T-helper 2 cell treated with Interferon-gamma antibody and Interleukin-4, amounts not matched to agents 5 μg/mL and 100 μg/mL, for 36 hours (primary cell): ENCODE results near the gene ADAMTS13.
"Not testable (repeated sequence)": the region's sequence is repeated elsewhere in the genome, so short reads cannot be mapped to it uniquely, and the experiment has no call there.

Experiments used
- DNase-seq: peaks from one replicate; pipeline ENCODE4 v3.0.0; 2021; ENCODE audit warnings: low spot score
- H3K27ac Mint-ChIP-seq: one replicate; pipeline ENCODE4 v1.8.0; 2021; ENCODE audit warnings: mild to moderate bottlenecking, mixed read lengths
- H3K27me3 Mint-ChIP-seq: one replicate; pipeline ENCODE4 v1.8.0; 2021; ENCODE audit warnings: low read depth, mixed read lengths
- H3K36me3 Mint-ChIP-seq: one replicate; pipeline ENCODE4 v1.8.0; 2021; ENCODE audit warnings: low read depth, mixed read lengths
- H3K4me1 Mint-ChIP-seq: one replicate; pipeline ENCODE4 v1.8.0; 2021; ENCODE audit warnings: low read depth, mixed read lengths
- H3K4me3 Mint-ChIP-seq: one replicate; pipeline ENCODE4 v1.8.0; 2022; ENCODE audit warnings: mild to moderate bottlenecking, moderate library complexity, mixed read lengths
- H3K9me3 Mint-ChIP-seq: one replicate; pipeline ENCODE4 v1.8.0; 2021; ENCODE audit warnings: mixed read lengths

ADAMTS13 gene

DNA sequence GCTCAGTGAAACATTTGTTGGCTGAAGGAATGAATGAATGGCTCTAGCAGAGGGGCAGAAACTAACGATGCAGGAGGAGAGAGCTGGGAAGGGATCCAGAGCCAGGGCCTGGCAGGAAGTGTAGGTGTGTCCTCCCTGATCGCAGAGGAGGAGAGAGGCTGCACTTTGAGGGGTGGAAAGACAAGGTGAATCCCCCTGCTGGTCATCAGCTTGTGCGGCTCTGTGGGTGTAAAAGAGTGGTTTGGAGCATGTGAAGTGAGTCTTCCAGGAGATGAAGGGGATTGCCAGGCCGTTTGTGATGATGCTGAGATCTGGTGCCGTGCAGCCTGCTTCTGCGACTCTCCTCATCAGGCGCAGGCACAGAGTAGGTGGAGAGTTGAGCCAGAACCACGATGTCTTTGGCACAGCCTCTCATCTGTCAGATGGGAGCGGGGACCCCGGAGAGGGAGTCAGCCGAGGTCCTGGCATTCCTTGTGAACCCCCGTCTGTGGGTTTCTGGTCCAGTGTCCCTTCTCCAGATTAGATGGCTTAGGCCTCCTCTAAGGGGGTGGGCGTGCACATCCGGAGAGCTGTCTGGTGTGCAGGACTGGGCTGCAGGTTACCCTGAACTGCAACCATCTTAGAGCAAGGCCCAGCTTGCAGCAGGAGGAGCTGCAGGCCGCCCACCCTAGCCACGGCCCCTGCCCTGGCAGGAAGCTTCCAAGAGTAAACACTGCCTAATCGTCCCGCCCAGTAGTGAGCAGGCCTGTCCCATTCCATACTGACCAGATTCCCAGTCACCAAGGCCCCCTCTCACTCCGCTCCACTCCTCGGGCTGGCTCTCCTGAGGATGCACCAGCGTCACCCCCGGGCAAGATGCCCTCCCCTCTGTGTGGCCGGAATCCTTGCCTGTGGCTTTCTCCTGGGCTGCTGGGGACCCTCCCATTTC, at the start of gene ADAMTS13:
TSS of gene ADAMTS13 (plus strand) at position 753 of the 928 bp plus-strand sequence. CDS start at position 830, 77 bp downstream.
- peak; percentile 59 for DNase-seq
- Mint-ChIP-seq H3K36me3 (peaks cover 6% of the 10 kb centered on the region), H3K27me3 (peaks cover 2% of the 10 kb centered on the region), H3K4me1 (peaks cover 22% of the 10 kb centered on the region), H3K4me3 (no peak within 1 kb of the TSS), H3K27ac (peak within 1 kb of the TSS; percentile 32), H3K9me3 (no peaks in the 10 kb centered on the region)

DNA sequence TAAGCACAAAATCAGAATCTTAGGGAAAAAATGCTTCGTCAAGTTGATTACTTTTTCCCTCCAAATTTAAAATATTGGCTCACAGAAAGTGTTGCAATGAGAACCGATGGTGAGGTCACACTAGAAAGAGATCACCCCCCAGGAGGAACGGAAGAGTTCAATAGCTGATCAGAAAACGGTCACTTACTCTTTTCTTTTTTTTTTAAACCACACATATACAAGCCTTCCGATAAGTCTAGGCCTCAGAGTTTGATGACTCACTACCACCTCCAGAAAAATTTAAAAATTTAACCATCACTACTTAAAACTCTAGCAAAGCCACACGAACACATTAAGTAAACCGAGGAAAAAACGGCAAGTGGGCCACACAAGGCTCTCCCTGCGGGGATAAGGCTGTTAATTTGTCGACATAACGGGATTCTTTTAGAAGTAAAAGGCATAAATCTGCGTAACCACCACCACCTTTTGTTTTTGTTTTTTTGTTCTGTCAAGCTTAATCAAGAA, 47.5 kb upstream of the ADAMTS13 start:
- DNase-seq, result peak; percentile 39

DNA sequence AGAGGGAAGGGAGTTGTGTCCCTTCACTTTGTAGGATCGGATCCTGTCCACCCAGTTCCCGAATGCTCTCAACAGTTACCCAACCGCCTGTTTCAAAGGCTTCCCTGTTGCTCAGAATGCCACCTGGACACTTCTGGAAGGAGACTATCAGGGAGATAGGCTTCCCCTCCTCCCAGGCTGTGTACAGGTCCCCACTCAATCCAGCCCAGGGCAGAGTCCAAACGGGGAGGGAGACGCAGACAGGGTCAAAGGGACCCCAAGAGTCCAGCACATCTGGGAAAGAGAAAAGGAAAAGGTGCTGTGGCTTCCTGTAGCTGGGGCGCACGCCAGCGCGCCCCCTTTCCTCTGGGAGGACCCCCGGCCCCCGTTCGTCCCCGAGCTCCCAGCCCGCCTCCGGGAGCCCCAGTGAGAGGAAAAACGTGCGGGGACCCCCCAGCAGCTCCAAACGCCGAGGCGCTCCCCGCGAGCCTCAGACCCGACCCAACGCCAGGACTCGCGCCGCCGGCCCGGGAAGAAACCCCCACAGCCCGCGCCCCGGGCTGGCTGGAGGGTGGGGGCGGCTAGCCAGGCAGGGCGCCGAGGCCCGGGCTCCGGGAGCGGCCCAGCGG, 46.9 kb upstream of the ADAMTS13 start:
- Mint-ChIP-seq H3K9me3 (no peaks in the 10 kb centered on the region), H3K4me1 (peaks cover 37% of the 10 kb centered on the region), H3K4me3 (peak overlapping the region; percentile 89), H3K27ac (peak overlapping the region; percentile 98), H3K36me3 (peaks cover 38% of the 10 kb centered on the region), H3K27me3 (peaks cover 5% of the 10 kb centered on the region)
- no peak for DNase-seq

More for the DNA sequence above, 47.5 kb upstream of the ADAMTS13 start:
- H3K27me3 Mint-ChIP-seq, result peaks cover 5% of the 10 kb centered on the region
- peaks cover 43% of the 10 kb centered on the region for H3K4me1 Mint-ChIP-seq
- peak overlapping the region; percentile 89 for H3K4me3 Mint-ChIP-seq
- no peaks in the 10 kb centered on the region for H3K9me3 Mint-ChIP-seq
- peak overlapping the region; percentile 98 for H3K27ac Mint-ChIP-seq
- peaks cover 44% of the 10 kb centered on the region for H3K36me3 Mint-ChIP-seq

DNA sequence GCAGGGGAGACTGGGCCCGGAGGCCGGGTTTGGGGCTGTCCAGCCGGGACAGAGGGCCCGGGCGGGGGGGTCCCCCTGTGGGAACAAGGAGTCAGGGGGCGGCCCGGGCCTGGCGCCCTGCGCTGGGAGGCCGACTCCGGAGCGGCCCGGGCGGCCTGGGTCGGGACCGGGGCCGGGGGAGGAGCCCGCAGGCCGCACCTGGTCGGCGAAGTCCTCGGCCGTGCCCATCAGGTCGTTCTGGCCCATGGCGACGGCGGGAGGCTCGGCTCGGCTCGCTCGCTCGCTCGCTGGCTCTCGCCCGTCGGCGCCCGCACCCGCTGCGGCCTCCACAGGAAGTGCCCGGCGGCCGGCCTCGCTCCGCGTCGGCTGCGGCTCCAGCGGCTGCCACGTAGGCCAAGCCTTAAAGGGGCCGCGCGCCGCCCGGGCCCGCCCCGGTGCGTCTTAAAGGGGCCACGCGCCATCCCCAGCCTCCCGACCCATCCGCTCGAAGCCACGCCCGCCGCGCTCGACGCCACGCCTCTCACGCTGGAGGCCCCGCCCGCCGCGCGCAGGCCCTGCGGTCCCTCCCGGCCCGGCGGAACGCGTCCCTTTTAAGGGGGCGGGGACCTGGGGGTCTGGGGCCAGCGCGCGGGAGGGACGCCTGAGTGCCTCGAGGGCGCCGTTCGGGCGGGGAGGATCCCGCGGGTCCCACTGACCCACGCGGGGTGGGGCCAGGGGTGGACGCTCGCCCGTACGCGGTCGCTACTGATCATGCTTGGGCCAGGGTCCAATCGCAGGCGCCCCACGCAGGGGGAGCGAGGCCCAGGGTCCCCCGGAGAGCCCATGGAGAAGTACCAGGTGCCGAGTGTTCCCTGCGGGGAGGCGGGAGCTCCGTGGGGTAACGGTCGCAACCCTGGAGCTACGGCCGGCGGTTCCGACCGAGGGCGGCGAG, 46.2 kb upstream of the ADAMTS13 start, which contains the start of the genes STKLD1 and SURF4:
TSS of gene STKLD1 (plus strand) at position 643 of the 931 bp plus-strand sequence. CDS start at position 751, 108 bp downstream.
TSS of gene SURF4 (minus strand) at position 337 of the 931 bp plus-strand sequence. CDS start at position 246, 91 bp downstream.
- Mint-ChIP-seq H3K36me3 (peaks cover 31% of the 10 kb centered on the region), H3K27ac (peak within 1 kb of the TSS; percentile 98), H3K9me3 (no peaks in the 10 kb centered on the region), H3K4me3 (peak within 1 kb of the TSS; percentile 89), H3K27me3 (peaks cover 5% of the 10 kb centered on the region), H3K4me1 (peaks cover 29% of the 10 kb centered on the region)
- DNase-seq, result peak; percentile 97

DNA sequence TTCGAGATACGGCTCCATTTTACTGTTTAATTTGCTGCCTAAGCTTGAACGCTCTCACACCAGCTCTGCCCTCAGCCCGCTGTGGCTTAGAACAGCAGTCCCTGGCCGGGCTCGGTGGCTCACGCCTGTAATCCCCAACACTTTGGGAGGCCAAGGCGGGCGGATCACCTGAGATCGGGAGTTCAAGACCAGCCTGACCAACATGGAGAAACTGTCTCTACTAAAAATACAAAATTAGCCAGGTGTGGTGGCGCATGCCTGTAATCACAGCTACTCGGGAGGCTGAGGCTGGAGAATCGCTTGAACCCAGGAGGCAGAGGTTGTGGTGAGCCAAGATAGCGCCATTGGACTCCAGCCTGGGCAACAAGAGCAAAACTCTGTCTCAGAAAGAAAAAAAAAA, 44.9 kb upstream of the ADAMTS13 start:
- H3K4me3 Mint-ChIP-seq, result peak overlapping the region; percentile 61
- H3K27ac Mint-ChIP-seq, result not testable (repeated sequence)

DNA sequence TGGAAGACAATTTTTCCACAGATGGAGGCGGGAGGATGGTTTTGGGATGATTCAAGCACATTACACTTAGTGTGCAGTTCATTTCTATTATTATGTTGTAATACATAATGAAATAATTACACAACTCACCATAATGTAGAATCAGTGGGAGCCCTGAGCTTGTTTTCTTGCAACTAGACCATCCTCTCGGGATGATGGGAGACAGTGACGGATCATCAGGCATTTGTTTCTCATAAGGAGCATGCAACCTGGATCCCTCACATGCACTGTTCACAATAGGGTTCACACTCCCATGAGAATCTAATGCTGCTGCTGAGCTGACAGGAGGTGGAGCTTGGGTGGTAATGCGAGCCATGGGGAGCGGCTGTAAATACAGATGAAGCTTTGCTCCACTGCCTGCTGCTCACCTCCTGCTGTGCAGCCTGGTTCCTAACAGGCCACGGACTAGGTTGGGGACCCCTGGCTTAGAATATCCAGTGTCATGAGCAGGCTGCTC, 44.4 kb upstream of the ADAMTS13 start:
- Mint-ChIP-seq H3K4me3 (no peak overlapping the region), H3K9me3 (no peaks in the 10 kb centered on the region), H3K36me3 (peaks cover 18% of the 10 kb centered on the region), H3K27ac (no peak overlapping the region), H3K27me3 (peaks cover 5% of the 10 kb centered on the region), H3K4me1 (peaks cover 14% of the 10 kb centered on the region)
- no peak for DNase-seq

More for the DNA sequence above, 44.9 kb upstream of the ADAMTS13 start:
- H3K4me1 Mint-ChIP-seq, result peaks cover 19% of the 10 kb centered on the region
- H3K27me3 Mint-ChIP-seq, H3K9me3 Mint-ChIP-seq, DNase-seq: not testable (repeated sequence)
- H3K36me3 Mint-ChIP-seq, result peaks cover 23% of the 10 kb centered on the region

DNA sequence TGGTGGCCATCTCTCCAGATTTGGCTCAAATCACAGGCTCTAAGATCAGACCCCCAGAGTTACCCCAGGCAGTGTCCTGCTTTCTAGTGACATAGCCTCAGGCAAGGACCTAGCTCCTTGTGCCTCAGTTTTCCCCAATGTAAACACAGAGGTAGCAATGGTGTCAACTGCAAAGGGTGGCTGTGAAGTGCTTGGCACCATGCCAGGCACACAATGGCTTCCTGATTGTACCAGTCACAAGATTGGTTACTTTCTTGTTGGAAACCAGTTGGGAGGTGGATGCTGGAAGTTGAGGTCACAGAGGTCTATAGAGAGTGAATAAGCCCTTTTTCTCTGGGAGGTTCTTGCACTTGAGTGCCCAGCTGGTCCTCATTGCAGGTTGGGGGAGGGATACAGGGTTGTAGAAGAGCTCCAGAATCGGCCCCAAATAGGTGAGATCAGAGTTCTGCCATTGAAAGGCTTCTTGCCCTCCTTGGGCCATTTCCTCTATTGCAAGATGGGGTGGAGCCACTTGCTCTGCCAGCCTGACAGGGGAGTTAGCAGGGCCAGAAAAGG, 43.7 kb upstream of the ADAMTS13 start:
- Mint-ChIP-seq H3K36me3 (peaks cover 12% of the 10 kb centered on the region), H3K4me3 (no peak overlapping the region), H3K27ac (no peak overlapping the region), H3K4me1 (peaks cover 8% of the 10 kb centered on the region), H3K27me3 (peaks cover 5% of the 10 kb centered on the region), H3K9me3 (no peaks in the 10 kb centered on the region)
- DNase-seq, result no peak

DNA sequence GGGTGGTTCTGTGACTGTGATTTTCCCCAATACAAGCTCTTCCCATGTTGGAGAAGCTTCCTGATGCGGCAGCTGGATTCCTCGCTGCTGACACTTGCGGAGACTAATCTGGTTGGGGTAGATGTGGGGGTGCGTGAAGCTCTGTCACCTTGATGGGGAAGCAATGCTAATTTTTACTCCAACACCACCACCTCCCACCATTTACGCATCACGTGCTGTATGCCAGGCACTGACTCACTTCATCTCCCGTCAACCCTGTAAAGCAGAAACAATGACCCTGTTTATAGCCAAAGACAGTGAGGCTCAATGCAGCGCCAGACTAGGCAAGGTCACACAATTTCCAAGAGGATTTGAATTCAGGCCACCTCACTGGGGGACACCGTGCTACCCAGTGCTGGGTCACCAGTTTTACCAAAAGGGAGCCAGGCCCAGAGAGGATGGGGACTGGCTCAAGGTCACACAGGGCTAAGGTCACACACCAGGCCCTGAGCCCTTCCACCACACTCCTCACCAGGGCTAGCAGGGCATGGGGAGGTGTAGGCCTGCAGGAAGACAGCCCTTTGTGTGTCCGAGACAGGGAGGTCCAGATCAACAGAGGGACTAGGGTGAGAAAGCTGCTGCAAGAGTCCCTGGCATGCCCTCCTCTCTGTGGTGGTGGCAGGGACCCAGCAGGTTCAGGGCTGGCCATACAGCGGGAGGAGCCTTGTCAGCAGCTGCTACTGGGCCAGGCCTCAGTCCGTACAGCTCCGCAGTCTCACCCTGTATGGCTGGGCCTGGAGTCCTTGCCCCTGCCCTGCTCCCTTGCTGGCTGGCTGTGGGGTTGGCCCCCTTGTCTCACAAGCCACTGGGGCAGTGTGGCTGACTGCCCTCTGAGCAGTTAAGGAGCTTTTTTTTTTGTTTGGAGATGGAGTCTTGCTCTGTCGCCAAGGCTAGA, 42.7 kb upstream of the ADAMTS13 start:
- no peak for DNase-seq
- peaks cover 5% of the 10 kb centered on the region for H3K27me3 Mint-ChIP-seq
- H3K27ac Mint-ChIP-seq, result no peak overlapping the region
- no peaks in the 10 kb centered on the region for H3K9me3 Mint-ChIP-seq
- no peak overlapping the region for H3K4me3 Mint-ChIP-seq
- H3K4me1 Mint-ChIP-seq, result peaks cover 8% of the 10 kb centered on the region
- H3K36me3 Mint-ChIP-seq, result peaks cover 7% of the 10 kb centered on the region

DNA sequence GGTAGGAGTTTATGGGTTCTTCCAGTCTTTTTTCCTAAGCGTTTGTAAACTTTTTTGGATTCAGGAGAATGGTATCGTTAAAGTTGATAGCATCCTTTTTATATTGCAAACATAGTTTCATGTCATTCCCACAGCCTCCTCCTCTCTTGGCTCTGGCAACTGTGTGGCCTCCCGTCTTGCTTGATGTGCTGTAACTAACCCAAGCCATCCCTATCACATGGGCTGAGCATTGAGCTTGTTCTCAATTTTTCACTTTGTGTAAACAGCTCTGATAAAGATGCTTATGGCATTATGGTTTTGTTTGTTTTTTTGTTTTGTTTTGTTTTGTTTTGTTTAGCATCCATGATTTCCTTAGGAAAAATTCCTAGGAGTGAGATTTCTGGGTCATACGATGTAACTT, 41.4 kb upstream of the ADAMTS13 start:
- Mint-ChIP-seq H3K27me3 (peaks cover 5% of the 10 kb centered on the region), H3K27ac (no peak overlapping the region)

DNA sequence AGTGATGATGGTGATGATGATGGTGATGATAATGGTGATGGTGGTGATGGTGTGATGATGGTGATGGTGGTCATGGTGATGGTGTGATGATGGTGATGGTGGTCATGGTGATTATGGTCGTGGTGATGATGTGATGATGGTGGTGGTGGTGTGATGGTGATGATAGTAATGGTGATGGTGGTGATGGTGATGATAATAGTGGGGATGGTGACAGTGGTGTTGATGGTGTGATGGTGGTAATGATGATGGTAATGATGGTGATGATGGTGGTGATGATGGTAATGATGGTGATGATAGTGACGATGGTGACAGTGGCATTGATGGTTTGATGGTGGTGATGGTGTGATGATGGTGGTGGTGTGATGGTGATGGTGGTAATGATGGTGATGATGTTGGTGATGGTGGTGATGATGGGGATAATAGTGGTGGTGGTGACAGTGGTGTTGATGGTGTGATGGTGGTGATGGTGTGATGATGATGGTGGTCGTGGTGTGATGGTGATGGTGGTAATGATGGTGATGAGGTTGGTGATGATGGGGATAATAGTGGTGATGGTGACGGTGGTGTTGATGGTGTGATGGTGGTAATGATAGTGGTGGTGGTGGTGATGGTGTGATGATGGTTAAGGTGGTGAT, 39.5 kb upstream of the ADAMTS13 start:
- H3K4me3 Mint-ChIP-seq, result no peak overlapping the region
- no peak overlapping the region for H3K27ac Mint-ChIP-seq

More for the DNA sequence above, 41.4 kb upstream of the ADAMTS13 start:
- H3K4me3 Mint-ChIP-seq, result no peak overlapping the region
- DNase-seq, result no peak
- H3K9me3 Mint-ChIP-seq, result no peaks in the 10 kb centered on the region
- H3K4me1 Mint-ChIP-seq, result peaks cover 8% of the 10 kb centered on the region
- H3K36me3 Mint-ChIP-seq, result no peaks in the 10 kb centered on the region

DNA sequence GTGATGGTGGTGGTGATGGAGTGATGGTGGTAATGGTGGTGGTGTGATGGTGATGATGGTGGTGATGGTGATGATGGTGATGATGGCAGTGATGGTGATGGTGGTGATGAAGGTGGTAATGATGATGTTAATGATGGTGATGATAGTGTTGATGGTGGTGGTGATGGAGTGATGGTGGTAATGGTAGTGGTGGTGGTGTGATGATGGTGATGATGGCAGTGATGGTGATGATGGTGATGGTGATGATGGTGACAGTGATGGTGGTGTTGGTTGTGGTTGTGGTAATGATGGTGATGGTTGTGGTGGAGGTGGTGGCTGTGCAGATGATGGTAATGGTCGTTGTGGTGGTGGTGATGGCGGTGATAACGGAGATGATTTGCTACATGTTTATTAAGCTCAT, 38.7 kb upstream of the ADAMTS13 start:
- Mint-ChIP-seq H3K4me3 (no peak overlapping the region), H3K4me1 (peaks cover 2% of the 10 kb centered on the region), H3K27me3 (no peaks in the 10 kb centered on the region), H3K9me3 (no peaks in the 10 kb centered on the region), H3K36me3 (no peaks in the 10 kb centered on the region), H3K27ac (no peak overlapping the region)
- DNase-seq, result no peak

More for the DNA sequence above, 39.5 kb upstream of the ADAMTS13 start:
- no peak for DNase-seq
- Mint-ChIP-seq H3K4me1 (peaks cover 5% of the 10 kb centered on the region), H3K9me3 (no peaks in the 10 kb centered on the region), H3K27me3 (peaks cover 3% of the 10 kb centered on the region), H3K36me3 (no peaks in the 10 kb centered on the region)
